ENCODE data around the gene ROBO2. TPM values are rescaled to one million over a fixed set of nuclear protein-coding genes. Genes with fewer than 3 reads are reported as not detected.

ROBO2 gene
- total RNA-seq, 2 donors from 2014 or later, result 0.74 to 0.88 TPM

DNA sequence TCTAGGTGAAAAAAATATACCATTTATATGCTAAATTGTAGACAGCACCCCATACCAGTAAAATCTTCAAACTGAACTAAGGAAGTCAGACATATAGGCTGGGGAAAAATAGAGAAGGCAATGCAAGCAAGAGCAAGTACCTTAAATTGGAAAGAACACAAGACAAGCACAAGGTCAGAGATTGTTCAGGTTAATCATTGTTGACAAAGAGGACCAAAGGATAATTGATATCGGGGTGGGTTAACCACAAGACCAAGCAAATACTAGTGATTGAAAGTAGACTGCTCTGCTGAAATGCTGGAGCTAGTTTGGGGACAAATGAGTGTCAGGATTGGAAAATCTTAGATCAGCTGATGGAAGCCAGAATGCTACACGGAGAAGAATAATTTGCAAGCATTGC lies 499.8 kb downstream of the ROBO2 start:
- Histone ChIP-seq H3K9me3 (no peaks in the 10 kb centered on the region), H3K4me3 (no peak overlapping the region), H3K36me3 (no peaks in the 10 kb centered on the region), H3K9ac (ENCODE audit: low read depth in 2 of 2, low read length in 2 of 2) (no peak overlapping the region), H3K4me1 (no peaks in the 10 kb centered on the region), H3K27ac (no peak overlapping the region), H3K27me3 (no peaks in the 10 kb centered on the region)
- TF ChIP-seq, protein P1, sequence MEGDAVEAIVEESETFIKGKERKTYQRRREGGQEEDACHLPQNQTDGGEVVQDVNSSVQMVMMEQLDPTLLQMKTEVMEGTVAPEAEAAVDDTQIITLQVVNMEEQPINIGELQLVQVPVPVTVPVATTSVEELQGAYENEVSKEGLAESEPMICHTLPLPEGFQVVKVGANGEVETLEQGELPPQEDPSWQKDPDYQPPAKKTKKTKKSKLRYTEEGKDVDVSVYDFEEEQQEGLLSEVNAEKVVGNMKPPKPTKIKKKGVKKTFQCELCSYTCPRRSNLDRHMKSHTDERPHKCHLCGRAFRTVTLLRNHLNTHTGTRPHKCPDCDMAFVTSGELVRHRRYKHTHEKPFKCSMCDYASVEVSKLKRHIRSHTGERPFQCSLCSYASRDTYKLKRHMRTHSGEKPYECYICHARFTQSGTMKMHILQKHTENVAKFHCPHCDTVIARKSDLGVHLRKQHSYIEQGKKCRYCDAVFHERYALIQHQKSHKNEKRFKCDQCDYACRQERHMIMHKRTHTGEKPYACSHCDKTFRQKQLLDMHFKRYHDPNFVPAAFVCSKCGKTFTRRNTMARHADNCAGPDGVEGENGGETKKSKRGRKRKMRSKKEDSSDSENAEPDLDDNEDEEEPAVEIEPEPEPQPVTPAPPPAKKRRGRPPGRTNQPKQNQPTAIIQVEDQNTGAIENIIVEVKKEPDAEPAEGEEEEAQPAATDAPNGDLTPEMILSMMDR (IDR thresholded peaks at IDR 0.05), result no peak
- intact Hi-C loops (cut with DNase I), result no loop called here
- DNase-seq, result no peak

DNA sequence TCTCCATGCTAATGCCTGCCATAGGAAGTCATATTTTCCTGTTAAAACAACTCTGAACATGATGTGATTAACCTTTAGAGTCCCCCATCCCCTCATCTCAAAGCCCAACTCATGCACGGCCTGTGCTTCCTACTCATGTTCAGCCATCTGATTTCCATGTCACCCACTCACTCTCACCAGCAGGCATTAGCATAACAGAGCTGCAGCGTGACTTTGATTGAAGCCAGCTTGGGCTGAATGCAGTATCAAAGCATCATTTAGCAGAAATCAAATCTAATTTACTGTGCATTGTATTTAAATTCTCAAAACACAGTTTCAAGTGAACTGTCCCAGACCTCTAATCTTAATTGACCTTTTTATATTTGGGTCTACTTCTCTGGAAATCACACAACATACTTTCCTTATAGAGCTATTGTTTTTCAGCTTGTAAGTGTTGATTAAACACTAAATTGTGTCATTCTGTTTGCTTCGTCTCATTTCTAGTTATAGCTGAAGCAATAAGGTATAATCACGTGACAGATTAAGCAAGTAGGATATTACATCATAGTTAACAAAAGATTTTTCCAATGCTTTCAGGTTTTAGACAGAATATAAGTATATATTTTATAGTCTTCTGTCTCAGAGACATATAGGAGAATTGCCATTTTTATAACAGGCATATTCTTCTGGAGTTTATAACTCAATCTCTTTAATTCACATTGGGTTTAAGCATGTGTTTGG lies 501.5 kb downstream of the ROBO2 start:
- intact Hi-C loops (cut with DNase I), result no loop called here
- TF ChIP-seq, protein P1 (IDR thresholded peaks at IDR 0.05), result no peak
- Histone ChIP-seq H3K9ac (ENCODE audit: low read depth in 2 of 2, low read length in 2 of 2) (no peak overlapping the region), H3K4me3 (no peak overlapping the region), H3K4me1 (no peaks in the 10 kb centered on the region), H3K9me3 (no peaks in the 10 kb centered on the region), H3K27me3 (no peaks in the 10 kb centered on the region), H3K36me3 (no peaks in the 10 kb centered on the region), H3K27ac (no peak overlapping the region)
- no peak for DNase-seq

DNA sequence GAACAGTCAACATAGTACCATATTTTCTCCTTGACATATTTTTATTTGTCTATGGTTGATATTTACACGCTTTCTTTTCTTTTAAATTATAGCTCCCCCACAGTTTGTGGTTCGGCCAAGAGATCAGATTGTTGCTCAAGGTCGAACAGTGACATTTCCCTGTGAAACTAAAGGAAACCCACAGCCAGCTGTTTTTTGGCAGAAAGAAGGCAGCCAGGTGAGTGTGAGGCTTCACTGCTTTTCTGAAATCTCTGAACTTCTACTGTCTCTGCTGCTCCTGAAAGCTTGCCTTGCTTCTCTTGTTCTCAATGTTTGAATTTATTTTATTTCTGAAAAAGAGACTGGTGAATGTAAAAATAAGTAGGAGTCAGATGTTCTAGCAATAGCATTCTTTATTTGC lies 506.3 kb downstream of the ROBO2 start:
- no peaks in the 10 kb centered on the region for H3K4me1 ChIP-seq
- H3K36me3 ChIP-seq, result no peaks in the 10 kb centered on the region
- no peaks in the 10 kb centered on the region for H3K27me3 ChIP-seq
- H3K4me3 ChIP-seq, result no peak overlapping the region
- TF ChIP-seq, protein P1 (IDR thresholded peaks at IDR 0.05), result no peak
- H3K9ac ChIP-seq (ENCODE audit: low read depth in 2 of 2, low read length in 2 of 2), result no peak overlapping the region
- DNase-seq, result no peak
- intact Hi-C loops (cut with DNase I), result no loop called here
- no peak overlapping the region for H3K27ac ChIP-seq
- no peaks in the 10 kb centered on the region for H3K9me3 ChIP-seq

DNA sequence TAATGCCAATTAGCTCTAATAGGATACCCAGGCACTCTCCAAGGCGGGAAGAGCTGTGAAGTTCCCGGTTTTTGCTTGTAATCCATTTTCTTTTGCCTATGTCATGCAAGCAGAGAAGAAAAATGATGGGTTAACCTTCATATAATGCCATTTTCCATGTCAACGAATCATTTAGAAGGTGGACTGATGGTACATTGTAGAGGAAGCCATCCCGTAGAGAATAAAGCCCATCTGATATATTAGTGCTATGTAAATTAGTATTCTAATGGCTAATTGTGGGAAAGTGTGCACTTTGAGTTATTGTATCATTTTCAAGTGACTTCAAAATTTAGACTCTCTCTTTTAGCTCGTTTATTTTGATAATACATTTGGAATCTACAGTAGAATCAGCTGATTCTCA lies 509.1 kb downstream of the ROBO2 start:
- Histone ChIP-seq H3K36me3 (no peaks in the 10 kb centered on the region), H3K9ac (ENCODE audit: low read depth in 2 of 2, low read length in 2 of 2) (no peak overlapping the region), H3K4me3 (no peak overlapping the region), H3K27ac (no peak overlapping the region), H3K4me1 (no peaks in the 10 kb centered on the region), H3K9me3 (no peaks in the 10 kb centered on the region), H3K27me3 (no peaks in the 10 kb centered on the region)
- intact Hi-C loops (cut with DNase I), result no loop called here
- TF ChIP-seq, protein P1 (IDR thresholded peaks at IDR 0.05), result no peak
- DNase-seq, result no peak

DNA sequence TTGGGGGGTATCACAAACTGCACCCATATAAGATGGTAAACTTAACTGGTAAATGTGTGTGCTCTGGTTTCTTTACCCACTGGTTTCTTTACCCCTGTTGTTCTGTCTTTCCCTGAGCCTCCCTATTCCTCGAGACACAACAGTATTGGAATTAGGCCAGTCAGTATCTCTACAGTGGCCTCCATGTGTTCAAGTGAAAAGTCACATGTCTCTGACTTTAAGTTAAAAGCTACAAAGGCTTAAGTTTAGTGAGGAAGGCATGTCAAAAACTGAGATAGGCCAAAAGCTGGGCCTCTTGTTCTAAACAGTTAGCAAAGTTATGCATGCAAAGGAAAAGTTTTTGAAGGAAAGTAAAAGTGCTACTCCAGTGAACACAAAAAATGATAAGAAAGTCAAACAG lies 513.3 kb downstream of the ROBO2 start:
- Histone ChIP-seq H3K9me3 (no peaks in the 10 kb centered on the region), H3K4me1 (no peaks in the 10 kb centered on the region), H3K9ac (ENCODE audit: low read depth in 2 of 2, low read length in 2 of 2) (no peak overlapping the region), H3K4me3 (no peak overlapping the region), H3K27ac (no peak overlapping the region), H3K27me3 (no peaks in the 10 kb centered on the region), H3K36me3 (no peaks in the 10 kb centered on the region)
- intact Hi-C loops (cut with DNase I), result no loop called here
- TF ChIP-seq, protein P1 (IDR thresholded peaks at IDR 0.05), result no peak
- no peak for DNase-seq
